GM18868 (cell line): ENCODE data around the gene MRE11.
"Not testable (repeated sequence)": the region's sequence is repeated elsewhere in the genome, so short reads cannot be mapped to it uniquely, and the experiment has no call there.

ENCODE experiments used
- ATAC-seq: cut with Tn5 transposase; IDR thresholded peaks from one replicate; pipeline ENCODE4 v1.9.1; 2021; ENCODE audit warnings: mild to moderate bottlenecking, moderate library complexity; ENCODE audit not compliant: unreplicated experiment

Gene MRE11

GRCh38 chr11:94433049-94433448, 60.6 kb downstream of the MRE11 start:
- ATAC-seq = no peak

- ATAC-seq = no peak
Observed at GRCh38 chr11:94424662-94425061, 69.0 kb downstream of the MRE11 start.

- no peak for ATAC-seq
Observed at GRCh38 chr11:94424011-94424410, 69.6 kb downstream of the MRE11 start.

GRCh38 chr11:94423507-94423906, 70.1 kb downstream of the MRE11 start:
- ATAC-seq = no peak

- no peak for ATAC-seq
Observed at GRCh38 chr11:94418123-94418765, 75.4 kb downstream of the MRE11 start.

GRCh38 chr11:94417386-94417987, 76.2 kb downstream of the MRE11 start:
- peak; percentile 57 for ATAC-seq

GRCh38 chr11:94405062-94405833, 88.4 kb downstream of the MRE11 start:
- ATAC-seq = no peak

- ATAC-seq = no peak
Observed at GRCh38 chr11:94402355-94402754, 91.3 kb downstream of the MRE11 start.

GRCh38 chr11:94401773-94402265, 91.8 kb downstream of the MRE11 start:
- ATAC-seq = no peak

GRCh38 chr11:94400839-94401772, 92.5 kb downstream of the MRE11 start, which contains the start of gene GPR83:
Gene GPR83 (minus strand): TSS chr11:94401419. CDS start chr11:94401247, 172 bp downstream.
- ATAC-seq = no peak

GRCh38 chr11:94400457-94400838, 93.2 kb downstream of the MRE11 start:
- no peak for ATAC-seq

- ATAC-seq = no peak
Observed at GRCh38 chr11:94400050-94400449, 93.6 kb downstream of the MRE11 start.

- ATAC-seq = no peak
Observed at GRCh38 chr11:94398101-94398500, 95.5 kb downstream of the MRE11 start.

GRCh38 chr11:94396282-94396681, 97.4 kb downstream of the MRE11 start:
- ATAC-seq = no peak

- ATAC-seq = not testable (repeated sequence)
Observed at GRCh38 chr11:94391937-94392336, 101.7 kb downstream of the MRE11 start.

- no peak for ATAC-seq
Observed at GRCh38 chr11:94379613-94380012, 114.0 kb downstream of the MRE11 start.

- ATAC-seq = no peak
Observed at GRCh38 chr11:94376841-94377240, 116.8 kb downstream of the MRE11 start.

- not testable (repeated sequence) for ATAC-seq
Observed at GRCh38 chr11:94370576-94370975, 123.1 kb downstream of the MRE11 start.
